Measurements from ENCODE around the gene PQBP1.
"Not testable (repeated sequence)": the region's sequence is repeated elsewhere in the genome, so short reads cannot be mapped to it uniquely, and the experiment has no call there.

DNA sequence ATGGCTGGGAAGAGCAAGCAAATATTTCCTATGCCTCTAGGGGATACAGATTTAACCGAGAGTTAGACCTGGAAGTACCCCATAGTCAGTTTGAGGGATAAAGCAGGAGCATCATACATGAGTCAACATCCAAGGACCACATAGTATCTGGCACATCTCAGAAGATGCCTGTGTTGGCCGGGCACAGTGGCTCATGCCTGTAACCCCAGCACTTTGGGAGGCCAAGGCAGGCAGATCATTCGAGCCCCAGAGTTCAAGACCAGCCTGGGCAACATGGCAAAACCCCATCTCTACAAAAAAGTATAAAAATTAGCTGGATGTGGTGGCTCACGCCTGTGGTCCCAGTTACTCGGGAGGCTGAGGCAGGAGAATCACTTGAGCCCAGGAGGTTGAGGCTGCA, 11.1 kb upstream of the PQBP1 start:
- TF ChIP-seq POLR2A (IDR thresholded peaks at IDR 0.05); POLR2AphosphoS5 (IDR thresholded peaks at IDR 0.05; ENCODE audit: insufficient read depth in 1 of 2, low read depth in 1 of 2): not testable (repeated sequence)

Data from vagina (tissue), 2 donors.